22Rv1 (cell line): ENCODE results near the gene LHX8.

Experiments used
- CTCF ChIP-seq: fragments of 450-650 bp; IDR thresholded peaks from 2 replicates; pipeline ENCODE4 v1.5.1; 2017; ENCODE audit warnings: mild to moderate bottlenecking
- ZFX ChIP-seq: fragments of 450-650 bp; IDR thresholded peaks from 2 replicates; pipeline ENCODE4 v1.6.1; 2017; ENCODE audit warnings: antibody characterized with exemption, borderline replicate concordance

GRCh38 chr1:75152092-75152491, 17.9 kb downstream of the LHX8 start:
- TF ChIP-seq CTCF = no peak
- TF ChIP-seq ZFX = no peak
